ENCODE results near the gene OR6Y1. TPM values are rescaled to one million over a fixed set of nuclear protein-coding genes. Genes with fewer than 3 reads are reported as not detected.

OR6Y1 gene
- not detected in 2 replicates for total RNA-seq

DNA sequence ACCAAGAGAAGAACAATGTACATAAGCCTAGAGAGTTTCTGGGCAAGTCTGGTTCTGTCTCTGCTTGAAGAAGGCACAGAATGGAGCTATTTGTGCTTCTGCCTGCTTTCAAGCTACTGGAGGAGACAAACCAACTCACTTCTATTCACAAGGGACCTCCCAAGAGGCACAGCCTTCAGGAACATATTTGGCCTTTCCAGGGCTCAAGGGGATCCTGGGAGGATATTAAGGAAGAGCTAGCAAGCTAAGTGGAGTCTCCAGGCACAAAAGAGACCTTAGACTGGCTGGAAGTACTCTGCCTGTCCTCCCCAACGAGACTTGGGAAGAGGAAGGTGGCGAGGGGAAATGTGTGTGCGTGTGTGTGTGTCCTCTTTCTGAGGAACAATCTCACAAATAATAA is at the start of gene OR6Y1:
Gene OR6Y1, minus strand, starts transcription at position 54 of the 400 bp plus-strand sequence. CDS start 6,300 bp downstream, outside the sequence.
- Histone ChIP-seq H3K27ac (ENCODE audit: low read depth, low read length) (no peak within 1 kb of the TSS), H3K9me3 (ENCODE audit: low read depth, low read length) (no peaks in the 10 kb centered on the region), H3K79me2 (ENCODE audit: insufficient read depth, low read length) (no peaks in the 10 kb centered on the region), H3K36me3 (ENCODE audit: insufficient read depth, low read length) (no peaks in the 10 kb centered on the region), H3K4me2 (ENCODE audit: insufficient read depth, low read length) (no peak within 1 kb of the TSS), H3K27me3 (ENCODE audit: insufficient read depth, low read length) (no peaks in the 10 kb centered on the region), H2AFZ (ENCODE audit: low read length) (no peak within 1 kb of the TSS), H3K4me3 (ENCODE audit: insufficient read depth, low read length) (no peak within 1 kb of the TSS), H3K4me1 (ENCODE audit: insufficient read depth, low read length) (no peaks in the 10 kb centered on the region), H4K20me1 (ENCODE audit: insufficient read depth, low read length) (no peaks in the 10 kb centered on the region)
- TF ChIP-seq, protein P1, sequence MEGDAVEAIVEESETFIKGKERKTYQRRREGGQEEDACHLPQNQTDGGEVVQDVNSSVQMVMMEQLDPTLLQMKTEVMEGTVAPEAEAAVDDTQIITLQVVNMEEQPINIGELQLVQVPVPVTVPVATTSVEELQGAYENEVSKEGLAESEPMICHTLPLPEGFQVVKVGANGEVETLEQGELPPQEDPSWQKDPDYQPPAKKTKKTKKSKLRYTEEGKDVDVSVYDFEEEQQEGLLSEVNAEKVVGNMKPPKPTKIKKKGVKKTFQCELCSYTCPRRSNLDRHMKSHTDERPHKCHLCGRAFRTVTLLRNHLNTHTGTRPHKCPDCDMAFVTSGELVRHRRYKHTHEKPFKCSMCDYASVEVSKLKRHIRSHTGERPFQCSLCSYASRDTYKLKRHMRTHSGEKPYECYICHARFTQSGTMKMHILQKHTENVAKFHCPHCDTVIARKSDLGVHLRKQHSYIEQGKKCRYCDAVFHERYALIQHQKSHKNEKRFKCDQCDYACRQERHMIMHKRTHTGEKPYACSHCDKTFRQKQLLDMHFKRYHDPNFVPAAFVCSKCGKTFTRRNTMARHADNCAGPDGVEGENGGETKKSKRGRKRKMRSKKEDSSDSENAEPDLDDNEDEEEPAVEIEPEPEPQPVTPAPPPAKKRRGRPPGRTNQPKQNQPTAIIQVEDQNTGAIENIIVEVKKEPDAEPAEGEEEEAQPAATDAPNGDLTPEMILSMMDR (IDR thresholded peaks at IDR 0.05; ENCODE audit: extremely low read depth, low read depth, low read length), result no peak
- DNase-seq (ENCODE audit: insufficient read length, low spot score, missing footprints), result no peak

DNA sequence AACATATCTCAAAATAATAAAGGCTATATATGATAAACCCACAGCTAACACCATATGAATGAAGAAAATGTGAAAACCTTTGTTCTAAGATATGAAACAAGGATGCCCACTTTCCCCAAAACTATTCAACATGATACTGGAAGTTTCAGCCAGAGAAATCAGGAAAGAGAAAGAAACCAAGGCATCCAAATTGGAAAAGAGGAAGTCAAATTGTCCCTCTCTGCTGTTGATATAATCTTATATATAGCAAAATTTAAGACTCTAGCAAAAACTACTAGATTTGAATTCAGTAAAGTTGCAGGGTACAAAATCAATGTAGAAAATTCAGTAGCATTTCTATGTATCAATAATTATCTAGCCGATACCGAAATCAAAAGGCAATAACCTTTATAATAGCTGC is 46.5 kb upstream of the OR6Y1 start:
- no peaks in the 10 kb centered on the region for H3K4me1 ChIP-seq (ENCODE audit: insufficient read depth, low read length)
- no peaks in the 10 kb centered on the region for H4K20me1 ChIP-seq (ENCODE audit: insufficient read depth, low read length)
- no peak overlapping the region for H3K4me2 ChIP-seq (ENCODE audit: insufficient read depth, low read length)
- H3K36me3 ChIP-seq (ENCODE audit: insufficient read depth, low read length), result no peaks in the 10 kb centered on the region
- DNase-seq (ENCODE audit: insufficient read length, low spot score, missing footprints), result no peak
- no peaks in the 10 kb centered on the region for H3K79me2 ChIP-seq (ENCODE audit: insufficient read depth, low read length)
- no peaks in the 10 kb centered on the region for H3K9me3 ChIP-seq (ENCODE audit: low read depth, low read length)
- TF ChIP-seq, protein P1 (IDR thresholded peaks at IDR 0.05; ENCODE audit: extremely low read depth, low read depth, low read length), result no peak
- H3K27me3 ChIP-seq (ENCODE audit: insufficient read depth, low read length), result no peaks in the 10 kb centered on the region
- no peak overlapping the region for H3K4me3 ChIP-seq (ENCODE audit: insufficient read depth, low read length)
- H2AFZ ChIP-seq (ENCODE audit: low read length), result no peak overlapping the region
- no peak overlapping the region for H3K27ac ChIP-seq (ENCODE audit: low read depth, low read length)

GRCh38 chr1:158586942-158587341 is 32.7 kb upstream of the OR6Y1 start:
- H3K4me1 ChIP-seq (ENCODE audit: insufficient read depth, low read length), result no peaks in the 10 kb centered on the region
- TF ChIP-seq, protein P1 (IDR thresholded peaks at IDR 0.05; ENCODE audit: extremely low read depth, low read depth, low read length), result no peak
- no peak for DNase-seq (ENCODE audit: insufficient read length, low spot score, missing footprints)
- H4K20me1 ChIP-seq (ENCODE audit: insufficient read depth, low read length), result no peaks in the 10 kb centered on the region
- no peaks in the 10 kb centered on the region for H3K36me3 ChIP-seq (ENCODE audit: insufficient read depth, low read length)
- no peak overlapping the region for H3K27ac ChIP-seq (ENCODE audit: low read depth, low read length)
- H3K79me2 ChIP-seq (ENCODE audit: insufficient read depth, low read length), result no peaks in the 10 kb centered on the region
- no peak overlapping the region for H2AFZ ChIP-seq (ENCODE audit: low read length)
- no peak overlapping the region for H3K4me2 ChIP-seq (ENCODE audit: insufficient read depth, low read length)
- peaks cover 4% of the 10 kb centered on the region for H3K9me3 ChIP-seq (ENCODE audit: low read depth, low read length)
- H3K27me3 ChIP-seq (ENCODE audit: insufficient read depth, low read length), result no peaks in the 10 kb centered on the region
- H3K4me3 ChIP-seq (ENCODE audit: insufficient read depth, low read length), result no peak overlapping the region

DNA sequence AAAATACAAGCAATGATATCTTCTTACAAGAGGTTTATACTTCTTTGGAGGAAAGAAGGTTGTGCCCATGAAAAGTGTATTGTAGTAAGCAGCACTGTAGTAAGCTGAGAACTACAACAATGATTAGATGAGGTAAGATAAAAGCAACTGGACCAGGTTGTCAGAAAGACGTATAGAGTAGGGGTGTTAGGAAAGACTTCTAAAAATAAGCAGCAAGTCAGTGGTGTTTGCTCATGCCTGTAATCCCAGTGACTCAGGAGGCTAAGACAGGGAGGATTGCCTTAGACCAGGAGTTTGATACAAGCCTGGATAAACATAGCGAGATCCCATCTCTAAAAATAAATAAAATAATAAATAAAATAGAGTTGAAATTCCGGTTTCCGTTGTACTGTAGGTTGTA is 29.8 kb upstream of the OR6Y1 start:
- Histone ChIP-seq H2AFZ (ENCODE audit: low read length) (no peak overlapping the region), H3K27ac (ENCODE audit: low read depth, low read length) (no peak overlapping the region), H4K20me1 (ENCODE audit: insufficient read depth, low read length) (no peaks in the 10 kb centered on the region), H3K36me3 (ENCODE audit: insufficient read depth, low read length) (no peaks in the 10 kb centered on the region), H3K27me3 (ENCODE audit: insufficient read depth, low read length) (no peaks in the 10 kb centered on the region), H3K4me1 (ENCODE audit: insufficient read depth, low read length) (no peaks in the 10 kb centered on the region), H3K4me2 (ENCODE audit: insufficient read depth, low read length) (no peak overlapping the region), H3K4me3 (ENCODE audit: insufficient read depth, low read length) (no peak overlapping the region), H3K79me2 (ENCODE audit: insufficient read depth, low read length) (no peaks in the 10 kb centered on the region), H3K9me3 (ENCODE audit: low read depth, low read length) (peaks cover 4% of the 10 kb centered on the region)
- no peak for DNase-seq (ENCODE audit: insufficient read length, low spot score, missing footprints)
- TF ChIP-seq, protein P1 (IDR thresholded peaks at IDR 0.05; ENCODE audit: extremely low read depth, low read depth, low read length), result no peak
